GM21447 (cell line): ENCODE measurements around the gene PCK2.

ENCODE experiments used
- ATAC-seq: cut with Tn5 transposase; IDR thresholded peaks from one replicate; pipeline ENCODE4 v1.9.1; 2021; ENCODE audit not compliant: unreplicated experiment

PCK2 gene

DNA sequence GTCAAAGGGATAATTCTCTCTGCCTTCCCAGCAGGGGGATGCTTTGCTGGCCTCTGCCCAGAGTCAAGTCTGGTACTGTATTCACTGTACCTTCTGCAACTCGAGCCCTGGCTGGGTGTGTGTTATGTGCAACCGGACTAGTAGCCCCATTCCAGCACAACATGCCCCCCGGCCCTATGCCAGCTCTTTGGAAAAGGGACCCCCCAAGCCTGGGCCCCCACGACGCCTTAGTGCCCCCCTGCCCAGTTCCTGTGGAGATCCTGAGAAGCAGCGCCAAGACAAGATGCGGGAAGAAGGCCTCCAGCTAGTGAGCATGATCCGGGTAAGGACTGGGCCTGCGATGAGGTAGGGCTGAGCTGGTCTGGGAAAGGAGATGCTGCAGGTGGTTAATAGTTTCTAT, 56.5 kb downstream of the PCK2 start:
- no peak for ATAC-seq

GRCh38 chr14:24150993-24151392, 56.9 kb downstream of the PCK2 start:
- ATAC-seq, result no peak

DNA sequence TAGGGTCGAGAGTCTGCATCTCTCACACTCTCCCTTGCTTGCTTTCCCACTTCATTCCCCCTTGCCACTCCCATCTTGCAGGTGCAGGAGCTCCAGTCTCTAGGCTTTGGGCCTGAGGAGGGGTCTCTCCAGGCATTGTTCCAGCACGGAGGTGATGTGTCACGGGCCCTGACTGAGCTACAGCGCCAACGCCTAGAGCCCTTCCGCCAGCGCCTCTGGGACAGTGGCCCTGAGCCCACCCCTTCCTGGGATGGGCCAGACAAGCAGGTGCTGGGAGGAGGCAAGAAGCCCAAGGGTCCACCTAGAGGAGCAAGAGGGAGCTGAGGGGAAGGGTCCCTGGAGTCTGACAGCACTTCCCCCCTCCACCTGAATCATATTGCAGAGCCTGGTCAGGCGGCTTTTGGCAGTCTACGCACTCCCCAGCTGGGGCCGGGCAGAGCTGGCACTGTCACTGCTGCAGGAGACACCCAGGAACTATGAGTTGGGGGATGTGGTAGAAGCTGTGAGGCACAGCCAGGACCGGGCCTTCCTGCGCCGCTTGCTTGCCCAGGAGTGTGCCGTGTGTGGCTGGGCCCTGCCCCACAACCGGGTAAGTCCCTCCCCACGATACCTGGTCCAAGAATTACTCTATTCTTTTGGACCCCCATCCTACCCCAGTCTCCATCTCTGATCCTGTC, 57.4 kb downstream of the PCK2 start:
- ATAC-seq, result no peak
